ENCODE data around the gene PIP4K2B.
"Not testable (repeated sequence)": the region's sequence is repeated elsewhere in the genome, so short reads cannot be mapped to it uniquely, and the experiment has no call there.

Gene PIP4K2B

GRCh38 chr17:38794221-38794620 is 5.1 kb downstream of the PIP4K2B start:
- no peak for TF ChIP-seq CTCF (IDR thresholded peaks at IDR 0.05; ENCODE audit: borderline replicate concordance, insufficient read depth, low read depth, low read length)
- no peak overlapping the region for H3K4me3 ChIP-seq (ENCODE audit: low read depth, low read length)

- no peak overlapping the region for H3K4me3 ChIP-seq (ENCODE audit: low read depth, low read length)
- no peak for TF ChIP-seq CTCF (IDR thresholded peaks at IDR 0.05; ENCODE audit: borderline replicate concordance, insufficient read depth, low read depth, low read length)
Observed at GRCh38 chr17:38791162-38791561, 8.2 kb downstream of the PIP4K2B start.

- not testable (repeated sequence) for H3K4me3 ChIP-seq (ENCODE audit: low read depth, low read length)
Observed at GRCh38 chr17:38790148-38790707, 9.1 kb downstream of the PIP4K2B start.

GRCh38 chr17:38789185-38789584 is 10.2 kb downstream of the PIP4K2B start:
- no peak overlapping the region for H3K4me3 ChIP-seq (ENCODE audit: low read depth, low read length)
- no peak for TF ChIP-seq CTCF (IDR thresholded peaks at IDR 0.05; ENCODE audit: borderline replicate concordance, insufficient read depth, low read depth, low read length)

- H3K4me3 ChIP-seq (ENCODE audit: low read depth, low read length): not testable (repeated sequence)
Observed at GRCh38 chr17:38787999-38788398, 11.4 kb downstream of the PIP4K2B start.

- no peak overlapping the region for H3K4me3 ChIP-seq (ENCODE audit: low read depth, low read length)
- TF ChIP-seq CTCF (IDR thresholded peaks at IDR 0.05; ENCODE audit: borderline replicate concordance, insufficient read depth, low read depth, low read length): no peak
Observed at GRCh38 chr17:38786372-38786771, 13.0 kb downstream of the PIP4K2B start.

GRCh38 chr17:38783227-38783626 is 16.1 kb downstream of the PIP4K2B start:
- no peak for TF ChIP-seq CTCF (IDR thresholded peaks at IDR 0.05; ENCODE audit: borderline replicate concordance, insufficient read depth, low read depth, low read length)
- no peak overlapping the region for H3K4me3 ChIP-seq (ENCODE audit: low read depth, low read length)

GRCh38 chr17:38779965-38780752 is 19.2 kb downstream of the PIP4K2B start:
- no peak for TF ChIP-seq CTCF (IDR thresholded peaks at IDR 0.05; ENCODE audit: borderline replicate concordance, insufficient read depth, low read depth, low read length)

More at GRCh38 chr17:38779965-38780752, 19.2 kb downstream of the PIP4K2B start:
- H3K4me3 ChIP-seq (ENCODE audit: low read depth, low read length): no peak overlapping the region

All from GM12875 (cell line).